H9 (cell line): ENCODE data around the gene CLRN3. TPM values are rescaled to one million over a fixed set of nuclear protein-coding genes. Genes with fewer than 3 reads are reported as not detected.

Source experiments
- DNase-seq: peaks from one replicate; pipeline ENCODE4 v3.0.0-alpha.2; 2017
- H2AFZ ChIP-seq: one replicate; pipeline ENCODE4 v1.6.1; 2013; ENCODE audit warnings: mild to moderate bottlenecking, low read length, control low read depth, moderate library complexity
- H2AK5ac ChIP-seq: 2 replicates; pipeline ENCODE4 v1.6.1; 2013; ENCODE audit warnings: low read length, control low read depth, mixed read lengths; ENCODE audit not compliant: insufficient read length
- H2BK120ac ChIP-seq: one replicate; pipeline ENCODE4 v1.6.1; 2013; ENCODE audit warnings: low read depth, mild to moderate bottlenecking, low read length, control low read depth, inconsistent platforms; ENCODE audit not compliant: poor library complexity, severe bottlenecking
- H2BK12ac ChIP-seq: 2 replicates; pipeline ENCODE4 v1.6.1; 2013; ENCODE audit warnings: low read length, control low read depth, mixed read lengths, low read depth; ENCODE audit not compliant: insufficient read length
- H2BK15ac ChIP-seq: 2 replicates; pipeline ENCODE4 v1.6.1; 2013; ENCODE audit warnings: low read depth, low read length, control low read depth
- H2BK20ac ChIP-seq: one replicate; pipeline ENCODE4 v1.6.1; 2013; ENCODE audit warnings: low read depth, mild to moderate bottlenecking, low read length, control low read depth, inconsistent platforms; ENCODE audit not compliant: poor library complexity, severe bottlenecking
- H2BK5ac ChIP-seq: 2 replicates; pipeline ENCODE4 v1.6.1; 2013; ENCODE audit warnings: low read length, control low read depth, mixed read lengths; ENCODE audit not compliant: insufficient read length
- H3K14ac ChIP-seq: 2 replicates; pipeline ENCODE4 v1.6.1; 2013; ENCODE audit warnings: low read length, control low read depth; ENCODE audit not compliant: insufficient read depth
- H3K18ac ChIP-seq: 2 replicates; pipeline ENCODE4 v1.6.1; 2013; ENCODE audit warnings: low read depth, mild to moderate bottlenecking, mixed read lengths, low read length, control low read depth; ENCODE audit not compliant: insufficient read length
- H3K23ac ChIP-seq: 2 replicates; pipeline ENCODE4 v1.6.1; 2013; ENCODE audit warnings: low read length, control low read depth, mixed read lengths, low read depth; ENCODE audit not compliant: insufficient read length
- H3K23me2 ChIP-seq: 2 replicates; pipeline ENCODE4 v1.6.1; 2013; ENCODE audit warnings: low read depth, mild to moderate bottlenecking, mixed read lengths, low read length, control low read depth; ENCODE audit not compliant: insufficient read length, poor library complexity, severe bottlenecking
- H3K27ac ChIP-seq: 2 replicates; pipeline ENCODE4 v1.5.1; 2013; ENCODE audit warnings: low read length, control low read depth, mixed read lengths, low read depth; ENCODE audit not compliant: insufficient read length
- H3K27me3 ChIP-seq: 2 replicates; pipeline ENCODE4 v1.6.1; 2013; ENCODE audit warnings: low read length, control low read depth, inconsistent platforms; ENCODE audit not compliant: insufficient read depth
- H3K4ac ChIP-seq: 2 replicates; pipeline ENCODE4 v1.6.1; 2013; ENCODE audit warnings: low read depth, mild to moderate bottlenecking, control low read depth, inconsistent platforms, low read length, moderate library complexity
- H3K4me1 ChIP-seq: 2 replicates; pipeline ENCODE4 v1.6.1; 2013; ENCODE audit warnings: low read length, control low read depth, inconsistent platforms; ENCODE audit not compliant: insufficient read depth
- H3K4me2 ChIP-seq: 2 replicates; pipeline ENCODE4 v1.6.1; 2013; ENCODE audit warnings: low read length, control low read depth, mixed read lengths; ENCODE audit not compliant: insufficient read length, insufficient read depth
- H3K56ac ChIP-seq: 2 replicates; pipeline ENCODE4 v1.6.1; 2013; ENCODE audit warnings: low read depth, mild to moderate bottlenecking, mixed read lengths, low read length, control low read depth; ENCODE audit not compliant: insufficient read length
- H3K79me1 ChIP-seq: 2 replicates; pipeline ENCODE4 v1.6.1; 2013; ENCODE audit warnings: low read depth, mild to moderate bottlenecking, moderate library complexity, low read length, control low read depth, inconsistent platforms; ENCODE audit not compliant: insufficient read depth, poor library complexity, severe bottlenecking
- H3K79me2 ChIP-seq: 2 replicates; pipeline ENCODE4 v1.6.1; 2013; ENCODE audit warnings: low read length, control low read depth, inconsistent platforms; ENCODE audit not compliant: insufficient read depth
- H3K9ac ChIP-seq: 2 replicates; pipeline ENCODE4 v1.6.1; 2013; ENCODE audit warnings: low read length, control low read depth, mixed read lengths; ENCODE audit not compliant: insufficient read length; ENCODE audit errors: extremely low read depth
- H3K9me3 ChIP-seq: one replicate; pipeline ENCODE4 v1.6.1; 2013; ENCODE audit warnings: low read depth, low read length, inconsistent platforms; ENCODE audit not compliant: control insufficient read depth
- H3T11ph ChIP-seq: one replicate; pipeline ENCODE4 v1.6.1; 2013; ENCODE audit warnings: mild to moderate bottlenecking, low read length, control low read depth, inconsistent platforms
- H4K20me1 ChIP-seq: one replicate; pipeline ENCODE4 v1.6.1; 2013; ENCODE audit not compliant: control insufficient read depth, insufficient read length, insufficient read depth
- H4K5ac ChIP-seq: 2 replicates; pipeline ENCODE4 v1.6.1; 2013; ENCODE audit warnings: low read depth, mild to moderate bottlenecking, mixed read lengths, low read length, control low read depth; ENCODE audit not compliant: insufficient read length
- H4K8ac ChIP-seq: replicated peaks from 2 replicates; pipeline ENCODE4 v1.6.1; 2013; ENCODE audit warnings: low read length, control low read depth, mixed read lengths, low read depth; ENCODE audit not compliant: insufficient read length
- H4K91ac ChIP-seq: 2 replicates; pipeline ENCODE4 v1.6.1; 2013; ENCODE audit warnings: low read depth, mild to moderate bottlenecking, moderate library complexity, mixed read lengths, low read length, control low read depth; ENCODE audit not compliant: insufficient read length
- H3K27ac Mint-ChIP-seq, 3 experiments: 2 replicates in 2 of 3; 3 replicates in 1 of 3; pipeline ENCODE4 v1.8.0; 2020 to 2021; ENCODE audit warnings: mixed read lengths in 3 of 3, mild to moderate bottlenecking in 1 of 3, moderate library complexity in 1 of 3
- H3K27me3 Mint-ChIP-seq: 2 replicates; pipeline ENCODE4 v1.8.0; 2021; ENCODE audit warnings: low read depth, mild to moderate bottlenecking, moderate library complexity, mixed read lengths
- H3K36me3 Mint-ChIP-seq, 3 experiments: 2 replicates in 2 of 3; 3 replicates in 1 of 3; pipeline ENCODE4 v1.8.0; 2020 to 2021; ENCODE audit warnings: low read depth in 3 of 3, mixed read lengths in 3 of 3; ENCODE audit not compliant: insufficient read depth in 1 of 3
- H3K4me1 Mint-ChIP-seq, 2 experiments: 2 replicates each; pipeline ENCODE4 v1.8.0; 2020; ENCODE audit warnings: mixed read lengths in 2 of 2
- H3K4me3 Mint-ChIP-seq, 2 experiments: 2 replicates in 1 of 2; 3 replicates in 1 of 2; pipeline ENCODE4 v1.8.0; 2020 to 2021; ENCODE audit warnings: mild to moderate bottlenecking in 2 of 2, mixed read lengths in 2 of 2, moderate library complexity in 1 of 2
- H3K9me3 Mint-ChIP-seq, 2 experiments: 2 replicates in 1 of 2; 3 replicates in 1 of 2; pipeline ENCODE4 v1.8.0; 2020; ENCODE audit warnings: mild to moderate bottlenecking in 2 of 2, mixed read lengths in 2 of 2, moderate library complexity in 1 of 2
- CTCF ChIP-seq: fragments of 200-600 bp; sonication (generic); conservative IDR thresholded peaks from 3 replicates; pipeline ENCODE4 v1.8.0; 2021; ENCODE audit warnings: antibody characterized with exemption, mild to moderate bottlenecking
- WGBS: extraction: QIAGEN DNeasy Blood & Tissue Kit; methylation state at CpG from one replicate; pipeline ENCODE4 v1.1.7; 2013; ENCODE audit warnings: missing lambda C conversion rate, low lambda C conversion rate, mixed read lengths; ENCODE audit not compliant: insufficient read length; ENCODE audit errors: extremely low coverage; 5-methylcytosine and 5-hydroxymethylcytosine counted together
- total RNA-seq: library from RNA; stranded (reverse); gene quantifications from 2 replicates; pipeline ENCODE4 v1.2.1, GENCODE V29; 2021

CLRN3 gene
- total RNA-seq, 1 experiment from 2014 or later: not detected

GRCh38 chr10:127910464-127910770, 17.7 kb upstream of the CLRN3 start:
- H3K4me1 ChIP-seq: no peaks in the 10 kb centered on the region
- H3K18ac ChIP-seq: no peak overlapping the region
- H4K91ac ChIP-seq: no peak overlapping the region
- no peak overlapping the region for H3K56ac ChIP-seq
- H4K8ac ChIP-seq: no peak overlapping the region
- WGBS: no CpG with 5 or more reads among the region's 2 CpGs
- no peak overlapping the region for H3K14ac ChIP-seq
- H3K27me3 ChIP-seq: no peaks in the 10 kb centered on the region; the same call in 1 of the 2 replicates
- no peak overlapping the region for H3K4me2 ChIP-seq
- no peak overlapping the region for H3T11ph ChIP-seq
- H3K27me3 Mint-ChIP-seq: peaks cover 38% of the 10 kb centered on the region
- no peak for TF ChIP-seq CTCF
- H2BK120ac ChIP-seq: no peak overlapping the region
- no peak overlapping the region for H3K23ac ChIP-seq
- H4K20me1 ChIP-seq: no peaks in the 10 kb centered on the region
- no peak overlapping the region for H2AFZ ChIP-seq
- no peaks in the 10 kb centered on the region for H3K79me1 ChIP-seq
- no peaks in the 10 kb centered on the region for H3K36me3 Mint-ChIP-seq
- no peaks in the 10 kb centered on the region for H3K79me2 ChIP-seq
- H3K4ac ChIP-seq: no peak overlapping the region
- H2BK12ac ChIP-seq: no peak overlapping the region
- no peak overlapping the region for H2BK5ac ChIP-seq
- H4K5ac ChIP-seq: no peak overlapping the region
- no peak overlapping the region for H2BK15ac ChIP-seq
- no peaks in the 10 kb centered on the region for H3K9me3 Mint-ChIP-seq
- H2AK5ac ChIP-seq: no peak overlapping the region
- H3K23me2 ChIP-seq: no peaks in the 10 kb centered on the region
- H3K4me3 Mint-ChIP-seq: no peak overlapping the region
- H3K9me3 ChIP-seq: no peaks in the 10 kb centered on the region
- H3K4me1 Mint-ChIP-seq: peaks cover 3 to 4% of the 10 kb centered on the region in 2 experiments; a peak in 2 of 4 replicates
- H2BK20ac ChIP-seq: no peak overlapping the region
- no peak for DNase-seq
- H3K27ac ChIP-seq: no peak overlapping the region
- H3K27ac Mint-ChIP-seq: peak overlapping the region in 1 of 3 experiments; percentile 59; a peak in 1 of 7 replicates
- no peak overlapping the region for H3K9ac ChIP-seq
